PC-9 (cell line): Measurements from ENCODE around the gene BTN1A1.

ENCODE experiments used
- CTCF ChIP-seq: fragments of 200-600 bp; sonication (generic); conservative IDR thresholded peaks from 2 replicates; pipeline ENCODE4 v1.6.1; 2017; ENCODE audit warnings: mixed run types, antibody characterized with exemption, mild to moderate bottlenecking, moderate library complexity
- EZH2 ChIP-seq: fragments of 200-600 bp; sonication (generic); IDR thresholded peaks from 2 replicates; pipeline ENCODE4 v1.8.0; 2017; ENCODE audit warnings: antibody characterized with exemption, low read depth

GRCh38 chr6:26468829-26469228 is 31.3 kb upstream of the BTN1A1 start:
- TF ChIP-seq CTCF (no peak), EZH2 (no peak)
